Activated T-helper 1 cell treated with Interleukin-2 at 50 U/mL for 16 hours (primary cell): ENCODE measurements around the gene ARHGEF4.

Experiments used
- DNase-seq: peaks from one replicate; pipeline ENCODE4 v3.0.0-alpha.2; 2020; ENCODE audit warnings: low read depth

ARHGEF4 gene

DNA sequence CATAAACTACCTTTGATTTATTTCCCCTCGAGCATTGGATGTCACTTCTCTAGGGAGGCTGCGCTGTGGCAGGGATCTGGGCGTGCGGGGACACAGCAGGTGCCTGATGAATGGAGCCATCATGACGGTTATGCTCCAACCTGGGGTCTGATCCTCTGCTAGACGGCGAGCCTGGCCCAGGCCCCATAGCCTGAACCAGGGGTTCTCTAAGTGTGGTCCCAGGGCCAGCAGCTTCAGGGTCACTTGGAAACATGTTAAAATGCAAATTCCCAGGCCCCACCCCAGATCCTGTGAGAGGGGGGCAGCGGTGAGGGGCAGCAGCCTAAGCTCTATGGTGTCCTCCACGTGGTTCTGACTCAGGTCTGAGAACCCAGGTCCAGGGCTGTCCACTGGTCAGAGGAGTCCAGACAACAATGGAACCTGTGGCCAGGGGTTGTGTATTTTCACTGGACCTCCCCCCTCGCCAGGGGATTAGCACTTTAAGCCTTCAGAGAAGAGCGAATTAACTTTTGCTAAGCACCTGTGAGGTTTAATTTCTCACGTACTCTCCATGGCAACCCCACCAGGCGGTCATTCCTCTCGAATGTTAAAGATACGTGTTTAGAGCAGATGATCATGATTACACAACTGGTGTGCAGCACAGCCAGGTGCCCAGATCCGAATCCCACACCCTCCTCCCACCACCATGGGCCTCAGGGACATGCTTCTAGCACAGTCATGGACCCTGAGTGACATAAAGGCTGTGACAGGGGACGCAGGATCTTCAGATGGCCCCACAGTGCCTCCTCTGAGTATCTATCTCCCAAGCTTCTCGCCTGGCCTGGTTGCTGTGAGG is 1.6 kb upstream of the ARHGEF4 start:
- no peak for DNase-seq

DNA sequence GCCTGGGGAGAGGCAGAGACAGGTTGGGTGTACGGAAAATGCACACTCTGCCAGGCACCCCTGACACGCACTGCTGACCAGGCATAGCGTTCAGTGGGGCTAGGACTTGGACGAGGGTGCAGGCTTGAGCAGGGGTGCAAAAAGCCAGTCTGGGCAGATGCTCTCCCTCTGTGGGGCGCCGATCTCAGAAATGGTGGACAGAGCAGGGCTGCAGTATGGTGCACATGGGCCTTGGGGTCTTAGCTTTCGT is 1.0 kb upstream of the ARHGEF4 start:
- DNase-seq: no peak

DNA sequence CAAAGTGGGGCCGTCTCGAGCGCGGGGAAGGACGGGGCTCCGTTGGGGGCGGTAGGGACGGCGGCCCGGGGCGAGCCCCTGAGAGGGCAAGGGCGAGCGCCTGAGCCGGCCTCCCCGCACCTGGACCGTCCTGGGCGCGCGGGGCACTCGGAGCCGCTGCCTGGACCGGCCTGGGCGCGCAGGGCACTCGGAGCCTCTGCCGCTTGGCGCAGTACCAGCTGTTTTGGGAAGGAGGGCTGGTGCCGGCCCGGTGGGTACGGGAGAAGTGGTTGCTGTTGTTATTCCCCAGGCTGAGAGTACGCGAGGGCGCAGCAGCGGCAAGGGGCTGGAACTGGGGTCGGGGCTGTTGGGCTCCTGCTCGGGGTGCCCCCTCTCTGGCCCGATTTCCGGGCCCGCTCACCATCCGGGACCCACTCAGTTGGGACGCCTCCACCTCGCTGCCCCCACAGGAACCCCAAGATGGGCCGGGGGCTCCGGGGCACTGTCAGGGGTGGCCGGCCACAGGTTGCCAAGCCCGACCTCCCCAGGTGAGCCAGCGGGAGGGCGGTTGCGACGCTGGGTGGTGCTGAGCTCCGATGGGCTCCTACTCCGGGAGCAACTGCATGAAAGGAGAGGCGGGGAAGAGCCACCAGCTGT is 579 bp downstream of the ARHGEF4 start:
- no peak for DNase-seq

DNA sequence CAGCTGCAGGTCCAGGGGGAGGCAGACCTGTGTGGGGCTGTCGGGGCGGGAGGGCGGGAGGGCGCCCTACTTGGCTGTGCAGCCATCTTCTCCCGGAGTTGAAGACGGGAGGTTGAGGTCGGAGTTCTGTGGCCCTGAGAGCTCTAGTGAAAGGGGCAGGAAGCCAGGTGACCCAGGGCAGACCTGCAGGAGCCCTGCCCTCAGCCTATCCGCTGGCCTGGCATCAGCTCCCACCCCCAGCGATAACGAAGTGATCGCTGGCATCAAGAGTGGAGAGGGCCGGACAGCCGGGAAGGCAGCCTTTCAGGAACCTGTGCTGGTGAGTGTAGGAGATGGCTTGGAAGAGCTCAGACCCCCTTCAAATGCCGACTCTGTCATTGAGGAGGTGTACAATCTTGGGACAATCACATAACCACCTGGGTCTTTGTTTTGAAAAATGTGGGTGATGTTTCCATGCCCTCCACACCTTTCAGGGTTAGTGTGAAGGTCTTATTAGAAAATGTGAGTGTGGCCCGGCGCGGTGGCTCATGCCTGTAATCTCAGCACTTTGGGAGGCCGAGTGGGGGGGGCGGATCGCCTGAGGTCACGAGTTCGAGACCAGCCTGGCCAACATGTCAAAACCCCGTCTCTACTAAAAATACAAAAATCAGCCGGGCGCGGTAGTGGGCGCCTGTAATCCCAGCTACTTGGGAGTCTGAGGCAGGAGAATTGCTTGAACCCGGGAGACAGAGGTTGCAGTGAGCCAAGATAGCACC is 1.3 kb downstream of the ARHGEF4 start:
- DNase-seq: no peak

DNA sequence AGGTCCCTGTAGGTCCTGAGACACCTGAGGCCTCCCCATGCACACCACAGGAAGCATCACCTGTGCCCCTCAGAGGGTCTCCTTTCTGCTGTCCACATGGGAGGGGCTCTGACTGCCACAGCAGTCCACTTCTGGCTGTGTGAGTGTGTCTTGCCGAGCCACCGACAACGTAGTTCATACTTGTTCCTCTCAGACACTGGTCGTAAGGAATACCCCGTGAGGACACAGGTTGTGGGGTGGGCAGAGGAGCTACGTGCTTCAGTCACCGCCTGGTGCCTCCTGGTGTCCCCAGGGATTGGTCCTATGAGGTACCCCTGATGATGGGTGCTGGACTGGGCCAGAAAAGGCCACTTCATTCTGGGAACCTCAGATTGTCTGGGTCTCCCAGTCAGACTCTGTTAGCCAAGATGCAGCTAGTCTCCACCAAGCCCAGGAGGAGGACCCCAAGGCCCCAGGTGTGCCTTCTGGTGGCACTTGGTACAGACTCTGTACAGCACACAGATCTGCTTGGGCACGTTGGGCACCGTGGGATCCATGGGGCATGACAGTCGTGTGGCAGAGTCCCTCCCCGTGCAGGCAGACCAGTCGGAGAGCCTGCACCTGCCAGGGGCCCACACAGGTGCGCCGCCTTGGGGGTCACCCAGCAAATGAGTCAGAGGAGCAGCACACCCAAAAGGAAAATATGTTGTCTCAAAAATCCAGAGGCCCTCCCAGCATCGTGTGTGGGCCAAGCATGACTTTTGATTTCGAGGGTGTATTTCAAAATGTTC is 2.5 kb downstream of the ARHGEF4 start:
- no peak for DNase-seq

DNA sequence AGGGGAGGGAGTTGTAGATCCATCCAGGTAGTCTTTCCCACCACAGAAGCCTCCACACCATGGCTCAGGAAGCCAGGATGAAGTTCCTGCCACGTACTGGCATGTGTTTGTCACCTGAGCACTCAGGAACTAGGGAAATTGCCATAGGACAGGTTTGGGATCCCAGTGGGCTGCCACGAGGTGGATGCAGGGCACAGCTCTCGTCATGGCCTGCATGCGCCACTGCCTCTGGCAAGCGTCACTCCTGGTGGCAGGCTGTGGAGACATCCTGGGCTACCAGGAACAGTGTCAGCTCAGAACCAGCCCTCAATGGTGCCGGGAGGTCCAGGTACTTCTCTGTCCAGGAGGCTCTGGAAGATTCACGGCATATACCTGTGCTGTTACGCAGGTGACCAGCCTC is 3.8 kb downstream of the ARHGEF4 start:
- DNase-seq: no peak

DNA sequence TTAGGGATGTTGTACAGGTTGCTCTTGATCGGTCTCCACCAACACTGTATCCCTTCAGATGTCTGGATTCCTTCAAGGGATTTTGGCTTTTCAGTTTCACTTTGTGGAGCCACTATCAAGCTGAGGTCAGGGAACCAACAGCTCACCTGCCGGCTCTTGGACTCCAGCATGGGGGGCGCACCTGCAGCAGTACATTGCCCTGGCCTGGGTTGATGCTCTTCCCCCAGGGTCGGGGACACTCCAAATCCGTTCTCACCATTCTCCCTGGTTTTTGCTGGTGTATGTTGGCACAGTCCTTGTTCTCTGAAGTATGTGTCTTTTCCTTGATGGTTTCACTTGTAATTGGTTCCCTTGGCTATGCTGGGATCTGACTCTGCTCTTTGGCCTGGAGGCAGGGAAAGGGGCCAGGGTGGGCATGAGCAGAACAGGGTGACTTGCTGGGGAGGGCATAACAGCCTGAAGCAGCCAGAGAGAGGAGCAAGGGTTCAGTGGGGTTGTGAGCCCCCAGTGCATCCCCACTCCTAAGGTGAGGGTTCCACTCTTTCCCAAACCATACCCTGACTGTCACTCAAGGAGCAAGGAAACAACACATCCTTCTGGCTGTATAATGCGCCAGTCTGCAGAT is 5.1 kb downstream of the ARHGEF4 start:
- no peak for DNase-seq

DNA sequence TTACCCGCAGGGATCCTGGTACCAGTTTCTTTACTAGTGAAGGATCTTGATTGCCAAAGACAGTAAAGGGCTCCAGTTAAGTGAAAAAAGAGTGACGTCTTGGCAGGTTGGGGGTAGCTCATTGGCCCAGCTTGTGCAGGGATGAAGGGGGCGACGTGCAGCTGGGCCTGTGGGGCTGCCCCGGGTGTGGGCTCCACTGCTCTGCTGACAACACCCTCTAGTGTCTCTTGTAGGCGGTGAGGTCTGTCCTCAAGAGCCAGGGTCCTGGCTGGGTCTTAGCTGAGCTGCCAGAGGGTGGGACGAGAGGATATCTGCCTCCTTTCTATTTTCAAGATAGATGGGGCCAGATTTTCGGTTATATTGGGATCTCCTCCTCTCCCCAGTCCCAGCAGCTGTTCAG is 6.1 kb downstream of the ARHGEF4 start:
- DNase-seq: no peak

DNA sequence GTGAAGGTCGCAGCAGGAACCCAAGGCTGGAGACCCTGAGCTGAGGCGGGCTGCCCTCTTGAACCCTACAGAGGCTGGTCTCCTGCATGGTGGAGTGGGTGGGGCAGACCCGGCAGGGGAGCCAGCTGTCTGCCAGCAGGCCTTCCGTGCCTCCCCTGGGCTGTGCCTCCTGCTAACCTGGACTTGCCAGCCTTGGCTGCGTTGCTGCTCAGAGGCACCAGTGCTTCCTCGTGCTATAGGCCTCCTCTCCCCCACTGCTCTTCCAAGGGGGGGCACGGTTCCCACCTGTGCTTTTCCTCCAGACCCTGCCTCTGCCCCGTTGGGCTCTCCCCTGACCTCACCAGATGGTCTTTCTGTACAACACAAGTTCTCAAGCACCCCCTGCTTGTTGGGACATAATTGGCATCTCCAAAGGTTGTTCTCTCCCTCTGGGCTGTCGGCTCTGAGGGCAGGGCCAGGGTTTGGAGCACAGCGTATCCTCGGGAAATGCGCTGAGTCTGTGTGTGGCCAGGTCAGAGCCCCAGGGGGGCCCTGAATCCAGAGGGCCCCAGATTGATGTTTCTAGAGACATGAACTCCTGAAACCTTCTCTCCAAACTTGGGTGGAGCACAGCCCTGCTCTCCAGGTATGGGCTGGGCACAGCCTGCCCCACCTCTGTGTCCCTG is 6.7 kb downstream of the ARHGEF4 start:
- no peak for DNase-seq

DNA sequence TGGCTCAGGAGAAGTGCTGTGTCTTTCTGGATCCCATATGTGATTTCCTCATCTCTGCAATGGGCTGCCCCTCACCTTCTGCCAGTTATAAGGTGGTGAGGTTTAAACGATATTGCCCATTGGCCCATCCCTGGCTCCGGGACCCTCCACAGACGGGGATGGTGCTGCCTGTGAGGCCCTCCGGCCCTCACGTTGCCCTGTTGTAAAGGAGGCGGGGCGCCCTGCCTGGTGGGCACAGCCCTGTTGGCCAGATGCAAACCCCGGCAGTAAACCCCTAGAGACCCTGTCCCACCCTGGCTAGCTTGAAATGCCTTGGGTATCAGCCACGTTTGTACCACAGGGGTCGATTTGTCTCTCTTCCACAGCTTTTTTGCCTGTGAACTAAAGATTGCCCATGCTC is 7.4 kb downstream of the ARHGEF4 start:
- no peak for DNase-seq

DNA sequence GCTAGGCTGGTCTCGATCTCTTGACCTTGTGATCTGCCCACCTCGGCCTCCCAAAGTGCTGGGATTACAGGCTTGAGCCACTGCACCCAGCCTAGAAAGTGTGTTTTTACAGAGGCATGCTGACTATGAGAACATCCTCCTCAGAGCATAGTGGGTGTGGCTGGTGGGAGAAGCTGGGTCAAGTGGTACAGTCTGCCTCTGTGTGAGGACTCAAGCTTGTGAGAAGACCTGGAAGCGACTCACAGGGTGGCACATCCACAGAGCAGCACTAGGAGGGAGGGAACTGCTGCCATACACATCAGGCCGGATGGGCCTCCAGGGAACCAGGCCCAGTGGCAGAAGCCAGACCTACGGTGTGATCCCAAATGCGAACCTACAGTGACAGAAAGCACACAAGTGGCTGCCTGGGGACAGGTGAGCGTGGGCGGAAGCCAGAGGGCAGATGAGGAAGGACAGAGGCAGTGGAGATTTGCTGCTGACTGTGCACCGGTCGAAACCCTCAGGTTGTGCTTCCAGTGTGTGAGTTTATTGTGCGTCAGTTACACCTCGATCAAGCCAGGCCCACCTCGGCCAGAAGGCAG is 8.9 kb downstream of the ARHGEF4 start:
- no peak for DNase-seq

DNA sequence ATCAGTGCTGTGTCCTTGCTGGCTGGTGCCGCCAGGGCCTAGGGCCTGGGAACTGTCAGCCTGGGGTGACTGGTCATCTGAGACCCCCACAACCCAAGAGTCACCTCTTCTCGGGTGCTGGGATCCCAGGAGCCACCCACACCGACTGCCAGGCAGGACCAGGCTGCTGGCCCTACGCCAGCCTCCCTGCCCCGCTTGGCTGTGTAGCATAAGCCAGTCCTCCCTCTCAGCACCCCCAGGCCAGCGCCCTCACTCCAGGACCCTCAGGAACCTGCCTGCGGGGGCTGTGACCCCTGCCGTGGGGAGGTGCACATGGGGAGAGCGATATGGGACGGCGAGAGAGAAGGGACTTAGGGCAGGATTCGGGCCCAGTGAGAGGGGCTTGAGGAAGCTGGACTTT is 9.5 kb downstream of the ARHGEF4 start:
- DNase-seq: no peak

DNA sequence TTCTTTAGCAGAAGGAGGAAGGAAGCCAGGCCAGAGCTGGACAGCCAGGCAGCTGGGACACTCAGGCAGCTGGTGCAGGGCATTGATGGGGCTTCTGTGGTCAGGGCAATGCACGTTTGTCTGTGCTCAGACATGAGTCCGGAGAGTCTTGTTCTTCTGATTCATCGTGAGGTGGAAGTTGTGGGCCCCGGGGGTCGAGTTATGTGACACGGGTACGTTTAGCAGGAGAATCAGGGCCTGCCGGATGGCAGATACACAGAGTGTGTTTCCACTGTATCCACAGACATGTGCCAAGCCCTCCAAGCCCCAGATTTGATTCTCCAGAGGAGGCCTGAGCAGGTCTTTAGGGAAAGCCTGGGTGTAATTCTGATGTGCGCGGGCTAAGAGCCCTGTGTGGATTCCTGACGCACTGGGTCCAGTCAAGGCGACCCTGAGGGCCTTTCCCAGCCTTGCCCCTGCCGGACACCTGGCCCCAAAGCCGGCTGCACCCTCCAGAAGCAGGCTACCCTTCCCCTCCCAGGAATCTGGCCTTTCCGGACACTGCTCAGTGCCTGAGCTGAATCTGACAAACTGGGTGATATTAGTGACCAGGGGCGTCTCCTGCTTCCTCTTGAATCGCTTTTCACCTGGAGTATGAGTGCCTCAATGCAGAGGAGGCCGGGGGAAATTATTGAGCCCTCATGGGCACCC is 10.1 kb downstream of the ARHGEF4 start:
- DNase-seq: no peak

DNA sequence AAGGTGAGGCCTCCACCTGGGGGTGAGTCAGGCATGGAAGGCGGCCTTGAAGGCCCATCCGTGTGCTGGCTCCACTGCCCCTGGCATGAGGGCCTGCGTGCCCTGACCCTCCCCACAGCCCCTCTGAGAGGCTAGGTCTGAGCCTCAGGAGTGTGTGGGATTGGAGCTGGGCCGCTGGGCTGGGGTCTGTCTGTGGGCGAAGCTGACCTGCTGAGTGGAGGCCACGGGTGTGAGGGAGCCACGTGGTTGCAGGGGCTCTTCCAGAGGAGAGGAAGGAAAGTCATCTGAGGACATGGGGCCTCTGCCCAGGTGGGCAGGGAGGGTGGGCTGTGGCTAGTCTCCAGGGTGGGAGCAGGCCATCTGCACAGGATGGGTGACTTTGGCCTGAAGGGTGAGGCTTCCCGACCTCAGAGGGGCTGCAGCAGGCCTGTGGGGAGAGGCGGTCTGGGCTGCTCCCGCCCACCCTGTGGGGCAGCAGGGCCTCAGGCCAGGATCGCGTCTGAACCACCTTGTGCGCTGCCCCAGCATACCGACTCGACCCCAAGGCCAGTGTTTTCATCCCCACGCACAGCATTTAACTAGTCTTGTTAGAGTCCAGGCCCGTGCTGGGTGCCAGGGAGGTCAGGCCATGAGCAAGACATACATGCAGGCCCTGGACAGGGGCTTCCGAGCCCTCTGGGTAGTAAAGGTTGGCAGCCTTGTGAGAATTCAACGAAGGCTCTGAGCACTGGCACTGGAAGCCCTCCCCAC is 11.2 kb downstream of the ARHGEF4 start:
- DNase-seq: no peak

DNA sequence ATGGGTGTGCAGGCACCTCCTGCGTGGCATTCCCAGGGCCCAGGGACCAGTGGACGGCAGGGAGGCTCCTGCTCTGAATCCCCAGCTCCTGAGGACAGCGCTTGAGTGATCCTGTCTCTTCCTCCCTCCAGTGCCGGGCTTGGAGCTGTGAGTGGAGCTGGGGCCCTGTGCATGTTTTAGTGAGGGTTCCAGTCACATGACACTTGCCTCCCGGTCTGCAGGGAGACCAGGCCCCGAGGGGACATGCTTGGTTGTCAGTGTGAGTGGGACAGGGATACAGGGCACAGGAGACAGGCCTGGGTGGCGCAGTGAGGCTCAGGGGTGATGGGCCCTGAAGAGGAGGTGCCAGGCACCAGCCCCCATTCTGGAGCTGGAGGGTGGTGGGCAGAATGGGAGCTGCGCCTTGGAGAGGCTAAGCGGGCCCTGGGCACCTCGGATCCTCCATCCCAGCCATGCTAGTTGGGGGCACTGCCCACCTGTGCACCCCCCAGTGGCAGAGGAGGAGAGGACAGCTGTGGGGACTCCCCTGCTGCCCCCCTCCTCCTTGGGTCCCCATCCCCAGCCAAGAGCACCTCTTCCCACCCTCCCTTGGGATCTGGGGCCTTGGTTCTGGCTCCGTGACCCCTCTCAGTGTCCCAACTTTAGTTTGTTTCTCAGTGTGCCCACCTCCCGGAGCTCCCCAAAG is 12.0 kb downstream of the ARHGEF4 start:
- no peak for DNase-seq

DNA sequence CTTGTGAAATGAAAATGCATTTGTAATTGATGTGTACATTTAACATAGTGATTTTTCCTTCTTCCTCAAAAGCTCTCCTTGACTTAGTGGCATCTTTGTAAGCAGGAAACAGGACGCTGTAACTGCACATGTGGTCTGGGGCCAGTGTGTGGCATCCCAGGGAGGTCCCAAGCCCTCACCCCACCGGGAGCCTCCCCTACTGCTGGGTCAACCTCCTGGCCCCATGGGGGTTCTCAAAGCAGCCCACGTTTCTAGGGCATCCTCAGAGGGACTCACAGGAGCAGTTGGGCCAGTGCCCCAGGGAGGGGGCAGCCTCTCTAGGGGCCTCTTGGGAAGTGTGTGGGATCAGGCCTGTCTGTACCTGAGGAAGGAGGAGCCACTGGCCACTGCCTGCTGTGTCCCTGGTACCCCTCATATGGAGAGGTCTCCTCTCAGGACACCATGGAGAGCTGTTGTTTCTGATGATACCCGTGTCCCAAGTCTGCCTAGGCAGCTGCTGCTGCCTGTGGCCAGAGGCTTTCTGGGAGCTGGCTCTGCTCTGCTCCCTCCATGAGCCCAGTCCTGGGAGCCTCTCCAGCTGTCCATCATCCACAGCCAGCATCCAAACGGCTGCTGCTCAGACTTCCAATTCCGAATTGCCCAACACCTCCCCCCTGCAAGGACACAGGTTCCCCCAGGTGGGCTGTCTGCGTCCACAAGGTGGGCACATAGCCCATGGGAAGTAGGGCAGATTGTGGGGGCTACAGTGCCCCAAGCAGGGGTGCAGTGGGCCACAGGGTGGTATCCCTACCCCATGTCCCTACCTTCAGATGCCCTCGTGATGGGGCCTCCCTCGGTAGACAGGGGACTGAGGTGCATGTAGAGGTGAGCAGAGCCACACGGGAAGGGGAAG is 13.4 kb downstream of the ARHGEF4 start:
- no peak for DNase-seq

DNA sequence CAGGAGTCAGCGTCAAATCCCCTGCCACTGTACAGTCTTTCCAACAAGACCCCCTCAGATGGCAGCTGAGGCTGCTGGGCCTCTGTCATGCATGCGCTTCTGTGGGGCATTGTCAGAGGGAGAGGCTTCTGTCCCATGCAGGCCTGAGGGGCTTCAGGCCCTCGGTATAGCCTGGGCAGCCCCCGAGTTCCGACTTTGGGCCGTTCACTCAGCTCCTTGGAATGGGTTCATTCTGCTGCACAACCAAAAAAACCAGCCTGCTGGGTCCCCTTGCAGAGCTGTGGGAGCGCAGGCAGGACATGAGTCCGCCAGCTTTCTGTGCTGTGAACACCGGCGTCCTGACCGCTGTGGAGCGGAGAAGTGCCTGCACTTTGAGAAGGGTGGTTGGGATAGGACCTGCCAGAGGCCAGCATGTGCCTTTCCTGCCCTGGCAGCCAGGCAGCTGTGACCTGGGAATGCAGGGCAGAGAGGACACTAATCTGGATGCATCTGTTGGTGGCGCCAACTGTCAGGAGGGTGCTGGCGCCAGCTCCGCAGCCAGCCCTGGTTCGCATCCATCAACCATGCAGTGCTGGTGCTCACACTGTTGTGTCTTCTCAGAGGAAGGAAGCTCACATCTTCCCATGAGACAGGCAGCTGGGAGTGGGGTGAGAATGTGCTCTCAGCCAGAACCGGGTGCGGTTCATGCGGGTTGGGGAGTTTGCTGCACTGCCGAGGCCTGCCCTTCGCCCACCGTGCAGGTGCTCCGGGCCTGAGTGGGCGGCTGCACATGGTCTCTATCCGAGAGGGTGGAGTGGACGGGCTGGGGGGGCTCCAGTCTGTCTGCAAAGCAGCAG is 14.3 kb downstream of the ARHGEF4 start:
- no peak for DNase-seq
